Sciatic nerve (tissue), 2 donors: ENCODE data around the gene CMTM5. TPM values are rescaled to one million over a fixed set of nuclear protein-coding genes. Genes with fewer than 3 reads are reported as not detected.
"Not testable (repeated sequence)": the region's sequence is repeated elsewhere in the genome, so short reads cannot be mapped to it uniquely, and the experiment has no call there.

ENCODE experiments used
- ATAC-seq: fragments of 200-7000 bp; cut with Tn5 transposase; one replicate; pipeline ENCODE4 v1.9.1; 2020; ENCODE audit warnings: mild to moderate bottlenecking, moderate library complexity
- DNase-seq: peaks from one replicate; pipeline ENCODE4 v3.0.0-alpha.2; 2020; ENCODE audit warnings: low spot score
- intact Hi-C: fragments of 100-400 bp; cut with DNase I; formaldehyde crosslinking; loops from one replicate; pipeline ENCODE4 v1.14.2; 2022
- total RNA-seq: library from RNA; stranded (reverse); fragmentation: NEBNext Ultra II Directional; extraction: Animal tissue kit (Norgen Biotek cat#: 25700); gene quantifications from one replicate; pipeline ENCODE4 v1.2.1, GENCODE V29; 2021
- donor health status: DM: no; HTN: no; CAD: no.
- donor health status: DM: no; HTN: no; CAD: no.

The CMTM5 gene
- total RNA-seq, 1 donor from 2014 or later, result 75.3 TPM

DNA sequence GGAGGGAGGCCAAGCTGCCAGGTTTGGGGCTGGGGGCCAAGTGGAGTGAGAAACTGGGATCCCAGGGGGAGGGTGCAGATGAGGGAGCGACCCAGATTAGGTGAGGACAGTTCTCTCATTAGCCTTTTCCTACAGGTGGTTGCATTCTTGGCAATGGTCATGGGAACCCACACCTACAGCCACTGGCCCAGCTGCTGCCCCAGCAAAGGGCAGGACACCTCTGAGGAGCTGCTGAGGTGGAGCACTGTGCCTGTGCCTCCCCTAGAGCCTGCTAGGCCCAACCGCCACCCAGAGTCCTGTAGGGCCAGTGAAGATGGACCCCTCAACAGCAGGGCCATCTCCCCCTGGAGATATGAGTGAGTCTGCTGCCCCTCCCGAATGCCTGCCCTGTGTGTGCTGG is 3.8 kb upstream of the CMTM5 start:
- ATAC-seq (no peak), DNase-seq (no peak)
- intact Hi-C loops, result no loop called here

DNA sequence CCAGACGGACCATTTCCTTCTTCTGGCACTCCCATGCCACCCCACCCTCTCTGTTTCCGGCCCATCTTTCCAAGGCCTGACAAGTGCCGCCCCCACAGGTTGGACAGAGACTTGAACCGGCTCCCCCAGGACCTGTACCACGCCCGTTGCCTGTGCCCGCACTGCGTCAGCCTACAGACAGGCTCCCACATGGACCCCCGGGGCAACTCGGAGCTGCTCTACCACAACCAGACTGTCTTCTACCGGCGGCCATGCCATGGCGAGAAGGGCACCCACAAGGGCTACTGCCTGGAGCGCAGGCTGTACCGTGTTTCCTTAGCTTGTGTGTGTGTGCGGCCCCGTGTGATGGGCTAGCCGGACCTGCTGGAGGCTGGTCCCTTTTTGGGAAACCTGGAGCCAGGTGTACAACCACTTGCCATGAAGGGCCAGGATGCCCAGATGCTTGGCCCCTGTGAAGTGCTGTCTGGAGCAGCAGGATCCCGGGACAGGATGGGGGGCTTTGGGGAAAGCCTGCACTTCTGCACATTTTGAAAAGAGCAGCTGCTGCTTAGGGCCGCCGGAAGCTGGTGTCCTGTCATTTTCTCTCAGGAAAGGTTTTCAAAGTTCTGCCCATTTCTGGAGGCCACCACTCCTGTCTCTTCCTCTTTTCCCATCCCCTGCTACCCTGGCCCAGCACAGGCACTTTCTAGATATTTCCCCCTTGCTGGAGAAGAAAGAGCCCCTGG is 1.2 kb upstream of the CMTM5 start:
- no peak for ATAC-seq
- intact Hi-C loops, result no loop called here
- no peak for DNase-seq

DNA sequence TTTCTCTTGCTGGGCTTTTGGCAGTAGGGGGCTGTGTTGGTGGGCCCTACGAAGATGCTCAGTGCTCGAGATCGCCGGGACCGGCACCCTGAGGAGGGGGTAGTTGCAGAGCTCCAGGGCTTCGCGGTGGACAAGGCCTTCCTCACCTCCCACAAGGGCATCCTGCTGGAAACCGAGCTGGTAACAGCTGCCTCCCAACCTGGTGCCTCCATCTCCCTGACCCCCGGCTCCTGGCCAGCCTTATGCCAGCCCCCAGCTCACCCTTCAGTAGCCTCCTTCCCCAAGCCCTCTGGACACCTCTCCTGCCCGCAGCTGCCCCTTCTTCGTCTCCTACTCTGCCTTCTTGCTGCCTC is 328 bp downstream of the CMTM5 start:
- intact Hi-C loops, result no loop called here
- no peak for ATAC-seq
- DNase-seq, result no peak

DNA sequence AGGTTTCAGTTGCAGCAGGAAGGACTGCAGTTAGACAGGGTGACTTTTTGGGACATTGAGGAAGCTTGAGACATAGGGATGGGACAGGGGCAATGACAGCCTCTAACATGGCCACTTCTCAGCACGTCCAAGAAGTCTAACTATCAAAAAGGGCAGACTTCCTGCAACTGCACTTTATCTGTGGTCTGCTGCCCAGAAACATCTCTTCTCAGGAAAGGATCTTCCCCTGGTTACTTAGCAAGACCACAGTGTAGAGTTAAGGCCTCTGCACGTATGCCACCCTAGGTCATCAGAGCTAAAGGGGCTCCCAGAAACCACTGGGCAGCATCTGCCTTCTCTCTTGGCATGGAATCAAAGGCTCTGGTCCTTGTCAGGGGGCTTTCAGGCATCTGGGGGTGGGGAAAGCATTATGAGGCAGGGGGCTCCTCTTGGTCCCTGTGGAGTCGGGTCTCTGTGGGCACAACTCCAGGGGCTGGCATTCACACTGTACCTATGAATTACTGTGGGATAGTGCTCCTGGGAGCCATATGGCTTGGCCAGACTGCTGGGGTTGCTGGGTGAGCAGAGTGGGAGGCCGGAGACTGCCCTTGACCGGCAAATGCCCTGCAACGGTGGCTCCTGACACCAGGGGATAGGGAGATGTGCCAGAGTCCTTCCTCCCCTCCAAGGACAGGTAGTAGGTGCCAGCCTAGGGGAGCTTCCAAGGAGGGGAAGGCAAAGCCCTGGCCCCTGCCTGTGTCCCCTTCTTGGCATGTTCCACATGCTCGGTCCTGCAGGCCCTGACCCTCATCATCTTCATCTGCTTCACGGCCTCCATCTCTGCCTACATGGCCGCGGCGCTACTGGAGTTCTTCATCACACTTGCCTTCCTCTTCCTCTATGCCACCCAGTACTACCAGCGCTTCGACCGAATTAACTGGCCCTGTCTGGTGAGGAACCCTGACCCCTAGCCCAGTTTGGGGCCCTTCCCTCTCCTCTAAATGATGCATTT is 1.0 kb downstream of the CMTM5 start:
- DNase-seq (no peak), ATAC-seq (no peak)
- intact Hi-C loops, result no loop called here

DNA sequence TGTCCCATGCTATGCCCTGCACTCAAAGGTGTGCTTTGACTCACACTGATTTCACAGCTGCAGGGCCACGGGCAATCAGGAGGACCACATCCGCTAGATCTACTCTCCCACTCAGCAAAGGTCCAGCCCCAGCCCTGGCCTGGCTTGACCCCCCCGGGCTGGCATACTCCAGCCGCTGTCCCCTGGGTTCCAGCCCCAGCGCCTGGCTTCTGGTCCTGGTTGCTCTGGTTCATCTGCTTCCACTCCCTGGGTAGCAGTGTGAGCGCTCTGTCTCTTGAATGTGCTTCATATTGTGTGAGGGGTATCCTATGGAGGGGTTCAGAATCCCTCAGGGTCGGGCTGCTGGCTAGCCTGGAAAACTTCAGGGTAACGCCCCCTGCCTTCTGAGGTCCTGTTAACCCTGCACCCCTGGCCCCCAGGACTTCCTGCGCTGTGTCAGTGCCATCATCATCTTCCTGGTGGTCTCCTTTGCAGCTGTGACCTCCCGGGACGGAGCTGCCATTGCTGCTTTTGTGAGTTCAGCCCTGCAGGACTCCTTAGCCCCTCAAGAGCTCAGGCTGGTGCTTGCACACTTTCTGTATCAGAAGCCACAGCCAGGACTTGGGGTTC is 1.9 kb downstream of the CMTM5 start:
- intact Hi-C loops, result no loop called here
- DNase-seq (no peak), ATAC-seq (no peak)

DNA sequence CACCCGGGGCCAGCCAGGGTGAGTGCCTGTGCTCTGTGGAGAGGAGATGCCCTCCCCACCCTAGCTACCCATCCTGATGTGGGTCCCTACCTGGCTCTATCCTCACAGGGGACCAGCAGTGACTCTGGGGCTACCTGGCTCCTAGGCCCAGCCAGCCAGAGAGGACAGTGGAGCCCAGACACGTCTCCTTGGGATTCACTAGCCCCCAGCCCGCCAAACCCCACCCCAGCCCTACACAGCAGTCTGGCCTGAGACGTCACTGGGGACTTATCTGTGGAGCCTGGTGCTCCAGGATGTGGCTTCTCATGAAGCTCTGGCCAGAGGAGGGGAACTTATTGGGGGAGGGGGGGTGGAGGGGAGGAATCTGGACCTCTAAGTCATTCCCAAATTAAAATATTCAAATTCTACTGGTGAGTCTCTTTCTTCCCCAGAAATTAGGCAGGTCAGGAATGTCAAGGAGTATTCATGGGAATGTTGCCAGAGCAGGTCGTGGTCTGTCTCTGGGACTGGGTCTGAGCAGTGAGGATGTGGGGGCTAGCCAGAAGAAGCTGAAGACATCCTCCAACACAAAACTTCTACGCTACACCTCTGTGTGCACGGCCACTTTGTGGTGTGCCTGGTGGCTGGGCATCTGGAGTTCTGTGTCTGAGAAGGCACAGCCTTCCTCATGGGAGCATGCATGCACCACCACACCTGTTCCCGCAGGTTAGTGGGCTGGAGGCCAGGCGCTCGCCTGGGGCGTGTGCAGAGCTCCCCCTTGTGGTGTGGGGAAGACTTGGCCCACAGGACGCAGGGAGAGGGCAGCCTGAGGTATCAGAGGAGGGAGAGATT is 2.7 kb downstream of the CMTM5 start:
- intact Hi-C loops, result loop anchor here (2.0 kb wide), 1 partner anchor 51 kb away; no protein-coding TSS in a partner anchor
- DNase-seq, result peak; percentile 79
- ATAC-seq, result no peak

DNA sequence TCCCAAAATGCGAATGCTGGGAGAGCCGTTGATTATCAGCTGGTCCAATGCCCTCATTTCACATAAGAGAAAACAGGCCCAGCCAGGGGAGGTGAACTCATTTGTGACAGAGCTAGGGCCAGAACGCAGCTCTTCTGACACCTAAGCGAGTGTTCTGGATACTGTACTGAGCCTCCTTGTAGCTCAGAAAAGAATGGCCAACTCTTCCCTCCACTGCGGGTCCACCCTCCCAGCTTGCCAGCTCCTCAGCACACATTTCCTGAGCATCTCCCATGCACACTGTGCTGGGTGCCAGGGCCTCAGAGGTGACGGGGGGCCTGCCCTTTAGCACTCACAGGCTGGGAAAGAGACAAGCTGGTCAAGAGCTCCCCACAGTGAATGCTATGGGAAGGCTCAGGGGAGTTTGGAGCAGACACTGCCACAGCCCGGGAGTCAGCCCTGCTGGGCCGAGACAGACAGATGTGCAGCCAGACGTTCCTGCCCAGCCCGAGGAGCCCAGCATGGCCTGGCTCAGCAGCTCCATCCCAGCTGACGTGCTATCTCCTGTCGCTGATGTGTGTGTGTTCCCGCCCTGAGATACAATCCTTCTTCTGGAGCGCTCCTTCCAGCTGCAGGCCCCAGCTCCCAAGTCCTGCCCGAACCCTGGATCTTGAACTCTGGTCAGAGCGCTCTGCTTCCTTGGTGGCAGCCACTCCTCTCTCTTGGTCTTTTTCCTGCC is 3.5 kb downstream of the CMTM5 start:
- no peak for DNase-seq
- no peak for ATAC-seq
- intact Hi-C loops, result loop anchor here (2.0 kb wide), 1 partner anchor 52 kb away; no protein-coding TSS in a partner anchor

DNA sequence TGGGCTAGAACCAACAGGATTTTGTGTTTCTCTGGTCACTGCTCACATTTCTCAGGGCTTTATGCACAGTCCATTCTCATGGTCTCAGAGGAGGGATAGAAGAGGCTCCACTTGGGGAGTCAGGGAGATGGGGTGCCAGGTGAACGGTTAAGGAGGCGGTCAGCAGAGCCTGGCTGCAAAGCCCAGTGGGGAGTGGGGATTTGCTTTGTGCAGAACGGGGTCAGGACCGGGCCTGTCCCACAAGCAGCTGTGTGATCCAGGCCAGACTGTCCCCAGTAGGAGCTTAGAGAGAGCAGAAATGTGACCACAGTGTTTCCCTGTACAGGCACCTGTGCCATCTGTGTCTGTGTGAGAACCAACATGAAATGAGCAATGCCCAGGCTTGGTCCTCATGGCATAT is 4.1 kb downstream of the CMTM5 start:
- intact Hi-C loops, result loop anchor here (2.0 kb wide), 1 partner anchor 52 kb away; no protein-coding TSS in a partner anchor
- DNase-seq (no peak), ATAC-seq (no peak)

DNA sequence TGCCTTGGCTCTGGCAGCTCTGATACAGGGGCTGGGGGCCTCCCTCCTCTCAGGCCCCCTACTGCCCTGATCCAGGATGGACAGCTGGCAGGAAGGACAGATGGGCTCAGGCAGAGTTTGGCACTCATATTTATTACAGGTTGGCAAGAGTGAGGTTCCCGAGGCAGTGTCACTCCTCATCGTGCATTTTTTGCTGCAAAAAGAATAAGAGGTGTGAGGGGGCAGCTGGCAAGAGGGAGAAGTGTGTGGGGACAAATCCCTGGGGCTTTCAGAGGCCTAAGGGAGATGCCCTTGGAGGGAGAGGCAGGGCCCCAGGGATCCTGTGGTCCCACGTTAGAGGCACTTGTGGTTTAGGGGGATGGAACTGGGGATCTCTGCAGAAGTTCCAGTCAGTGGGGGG is 5.0 kb downstream of the CMTM5 start:
- intact Hi-C loops, result loop anchor here (2.0 kb wide), 1 partner anchor 53 kb away; no protein-coding TSS in a partner anchor
- ATAC-seq, result no peak
- no peak for DNase-seq

DNA sequence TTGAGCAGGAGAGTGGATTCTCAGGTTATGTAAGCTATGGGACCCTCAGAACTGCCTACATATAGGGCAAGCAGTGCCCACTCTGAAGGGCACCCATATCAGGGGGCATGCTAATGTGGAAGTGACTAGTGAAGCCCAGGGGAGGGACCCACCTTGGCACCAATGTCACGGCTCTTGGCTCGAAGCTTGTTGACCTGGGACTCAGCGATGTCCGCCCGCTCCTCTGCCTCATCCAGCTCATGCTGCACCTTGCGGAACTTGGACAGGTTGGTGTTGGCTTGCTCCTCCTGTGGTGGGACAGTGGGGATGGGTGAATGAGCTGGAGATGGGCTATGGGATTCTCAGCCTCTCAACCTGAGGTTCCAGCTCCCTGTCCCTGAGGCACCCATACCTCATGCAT is 5.4 kb downstream of the CMTM5 start:
- intact Hi-C loops, result no loop called here
- no peak for ATAC-seq
- no peak for DNase-seq

DNA sequence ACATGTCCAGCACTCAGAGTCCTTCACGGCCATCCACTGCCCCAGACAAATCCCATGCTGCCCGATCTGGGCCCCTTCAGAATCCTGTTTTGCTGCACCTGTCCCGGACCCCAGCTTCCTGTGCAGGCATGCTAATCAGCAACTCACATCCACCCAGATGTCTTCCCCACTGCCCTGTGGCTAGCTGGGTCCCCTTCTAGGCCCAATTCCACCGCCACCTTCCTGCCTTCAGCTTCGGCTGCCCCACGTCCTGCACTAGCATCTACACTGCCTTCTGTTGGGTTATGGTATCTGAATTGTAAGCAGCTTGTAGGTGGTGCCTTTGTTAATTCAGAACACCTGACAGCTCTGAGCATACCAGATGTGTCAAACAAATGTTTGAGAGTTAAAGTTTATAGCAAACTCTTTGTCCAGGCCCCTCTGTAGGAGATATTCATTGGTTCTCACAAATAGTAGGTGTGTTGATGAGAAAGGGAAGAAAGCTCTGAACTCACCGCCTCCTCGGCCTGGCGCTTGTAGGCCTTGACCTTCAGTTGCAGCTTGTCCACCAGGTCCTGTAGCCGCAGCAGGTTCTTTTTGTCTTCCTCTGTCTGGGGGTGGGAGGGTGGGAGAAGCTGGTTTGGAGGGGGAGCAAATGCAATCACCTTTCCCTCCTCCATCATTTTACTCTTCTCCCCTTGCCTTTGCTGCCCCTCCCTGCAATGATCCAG is 6.0 kb downstream of the CMTM5 start:
- DNase-seq, result no peak
- intact Hi-C loops, result no loop called here
- no peak for ATAC-seq

DNA sequence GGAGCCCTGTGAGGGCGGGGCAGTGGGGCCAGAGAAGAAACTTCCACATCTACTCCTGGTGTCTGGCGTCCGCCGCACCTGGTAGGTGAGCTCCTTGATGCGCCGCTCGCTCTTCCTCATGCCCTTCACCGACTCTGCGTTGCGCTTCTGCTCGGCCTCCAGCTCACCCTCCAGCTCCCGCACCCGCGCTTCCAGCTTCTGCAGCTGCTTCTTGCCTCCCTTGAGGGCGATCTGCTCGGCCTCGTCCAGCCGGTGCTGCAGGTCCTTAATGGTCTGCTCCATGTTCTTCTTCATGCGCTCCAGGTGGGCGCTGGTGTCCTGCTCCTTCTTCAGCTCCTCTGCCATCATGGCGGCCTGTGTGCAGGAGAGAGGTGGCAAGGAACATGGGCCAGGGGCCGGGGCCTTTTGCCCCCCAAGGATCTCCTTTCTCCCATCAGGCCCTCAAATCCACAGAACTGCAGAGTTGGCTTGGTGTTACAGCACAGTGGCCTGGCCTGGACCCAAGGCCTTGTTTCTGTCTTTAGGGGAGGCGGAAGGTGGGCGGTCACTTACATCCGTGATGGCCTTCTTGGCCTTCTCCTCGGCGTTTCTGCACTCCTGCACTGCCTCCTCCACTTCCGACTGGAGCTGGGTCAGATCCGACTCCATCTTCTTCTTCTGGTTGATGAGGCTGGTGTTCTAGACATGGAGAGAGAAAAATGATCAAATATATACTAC is 7.7 kb downstream of the CMTM5 start:
- ATAC-seq (no peak), DNase-seq (no peak)
- intact Hi-C loops, result no loop called here

DNA sequence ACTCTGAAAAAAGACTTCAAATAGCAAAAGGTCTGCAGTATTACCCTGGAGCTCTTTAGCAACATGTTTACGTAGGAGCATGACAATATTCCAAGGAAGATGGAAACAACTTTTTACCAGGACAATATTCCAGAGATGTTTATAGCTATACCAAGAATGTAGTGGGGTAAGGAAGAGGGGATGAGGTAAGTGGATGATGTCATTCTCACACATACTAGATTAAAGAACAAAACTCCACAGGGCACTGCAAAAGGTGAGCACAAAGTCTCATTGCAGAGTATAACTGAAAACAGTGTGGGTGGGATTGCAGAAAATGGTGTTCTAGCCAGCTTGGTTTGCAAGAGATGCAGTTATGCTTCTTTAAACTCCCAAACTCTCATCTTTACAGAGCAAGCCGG is 8.4 kb downstream of the CMTM5 start:
- ATAC-seq, result no peak
- intact Hi-C loops, result no loop called here

DNA sequence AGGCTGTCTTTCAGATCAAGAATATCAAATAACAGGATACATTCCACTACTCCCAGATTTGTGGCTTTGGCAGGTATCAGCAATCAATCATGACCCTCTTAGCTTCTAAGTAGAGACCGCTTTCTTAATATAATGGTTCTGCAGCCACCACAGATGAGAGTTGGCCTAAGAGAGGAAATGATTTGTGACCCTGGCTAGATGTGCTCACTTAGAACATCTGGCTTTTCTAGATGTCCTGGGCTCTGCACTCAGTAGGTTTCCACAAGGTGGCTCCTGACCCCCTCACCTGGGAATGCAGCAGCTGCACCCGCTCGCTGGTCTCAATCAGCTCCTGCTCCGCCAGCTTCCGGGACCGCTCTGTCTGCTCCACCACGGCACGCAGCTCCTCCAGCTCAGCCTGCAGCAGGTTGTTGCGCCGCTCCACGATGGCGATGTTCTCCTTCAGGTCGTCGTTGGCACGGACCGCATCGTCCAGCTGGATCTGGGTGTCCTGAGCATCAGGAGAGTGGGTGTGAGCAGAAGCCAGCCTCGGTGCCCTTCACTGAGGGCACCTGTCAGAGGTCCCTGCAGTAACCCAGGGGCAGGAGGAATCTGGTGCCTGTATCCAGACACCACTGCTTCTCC is 8.9 kb downstream of the CMTM5 start:
- DNase-seq (no peak), ATAC-seq (no peak)
- intact Hi-C loops, result no loop called here

More for the DNA sequence above, 8.4 kb downstream of the CMTM5 start:
- DNase-seq, result no peak

DNA sequence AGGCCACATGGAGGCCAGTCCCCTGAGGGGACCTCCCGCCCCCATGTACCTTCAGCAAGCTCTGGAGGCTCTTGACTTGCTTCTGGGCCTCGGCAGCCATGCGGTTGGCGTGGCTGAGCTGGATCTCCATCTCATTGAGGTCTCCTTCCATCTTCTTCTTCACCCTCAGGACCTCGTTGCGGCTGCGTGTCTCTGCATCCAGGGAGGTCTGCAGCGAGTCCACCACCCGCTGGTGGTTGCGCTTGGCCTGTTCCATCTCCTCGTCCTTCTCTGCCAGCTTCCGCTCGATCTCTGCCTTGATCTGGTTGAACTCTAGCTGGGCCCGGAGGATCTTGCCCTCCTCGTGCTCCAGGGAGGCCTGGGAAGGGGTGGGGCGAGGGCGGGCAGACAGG is 9.4 kb downstream of the CMTM5 start:
- ATAC-seq, intact Hi-C loops, DNase-seq: not testable (repeated sequence)

DNA sequence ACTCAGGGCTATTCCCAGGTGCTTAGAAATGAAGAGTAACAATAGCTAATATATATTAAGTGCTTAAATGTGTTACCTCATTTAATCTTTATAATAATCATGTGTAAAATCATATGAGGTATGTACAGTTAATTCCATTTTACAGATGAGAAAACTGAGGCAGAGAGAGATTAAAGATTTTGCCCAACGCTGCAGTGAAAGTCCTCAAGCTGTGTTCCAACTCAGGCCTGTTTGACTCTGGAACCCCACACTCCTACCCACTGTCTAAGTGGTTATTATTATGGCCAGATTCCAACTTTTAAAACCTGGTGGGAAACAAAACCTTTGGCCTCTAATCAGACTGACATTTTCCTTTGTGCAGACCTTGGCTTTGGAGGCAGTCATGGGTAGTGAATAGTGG is 10.2 kb downstream of the CMTM5 start:
- ATAC-seq (no peak), DNase-seq (no peak)
- intact Hi-C loops, result no loop called here
